ENCODE results near the gene ARMC6. TPM values are rescaled to one million over a fixed set of nuclear protein-coding genes. Genes with fewer than 3 reads are reported as not detected.
"Not testable (repeated sequence)": the region's sequence is repeated elsewhere in the genome, so short reads cannot be mapped to it uniquely, and the experiment has no call there.

Gene ARMC6
- total and polyA plus RNA-seq, 2 donors = 32.6 to 36.6 TPM

- Histone ChIP-seq H3K4me3 (ENCODE audit: low read length in 2 of 2) (no peak overlapping the region), H3K27me3 (ENCODE audit: control insufficient read depth in 2 of 2, insufficient read depth in 1 of 2, low read length in 1 of 2) (no peaks in the 10 kb centered on the region), H3K27ac (ENCODE audit: low read depth in 1 of 2, low read length in 1 of 2) (no peak overlapping the region), H3K36me3 (ENCODE audit: control insufficient read depth in 2 of 2, insufficient read depth in 2 of 2, low read length in 1 of 2) (peaks cover 13 to 32% of the 10 kb centered on the region in 2 donors), H3K9me3 (ENCODE audit: control insufficient read depth in 2 of 2, insufficient read depth in 1 of 2, low read length in 1 of 2) (no peaks in the 10 kb centered on the region), H3K4me1 (ENCODE audit: control insufficient read depth in 2 of 2, insufficient read depth in 2 of 2, low read length in 2 of 2) (no peaks in the 10 kb centered on the region)
- WGBS = 97% methylated on average over 7 of the region's 7 CpGs
- DNase-seq (ENCODE audit: low read depth in 6 of 9, low spot score in 9 of 9) = no peak
Observed at GRCh38 chr19:19094513-19094912, 61.1 kb downstream of the ARMC6 start.

- Histone ChIP-seq H3K4me3 (ENCODE audit: low read length in 2 of 2) (no peak overlapping the region), H3K36me3 (ENCODE audit: control insufficient read depth in 2 of 2, insufficient read depth in 2 of 2, low read length in 1 of 2) (peaks cover 13 to 36% of the 10 kb centered on the region in 2 donors), H3K27me3 (ENCODE audit: control insufficient read depth in 2 of 2, insufficient read depth in 1 of 2, low read length in 1 of 2) (no peaks in the 10 kb centered on the region), H3K27ac (ENCODE audit: low read depth in 1 of 2, low read length in 1 of 2) (no peak overlapping the region), H3K9me3 (ENCODE audit: control insufficient read depth in 2 of 2, insufficient read depth in 1 of 2, low read length in 1 of 2) (no peaks in the 10 kb centered on the region), H3K4me1 (ENCODE audit: control insufficient read depth in 2 of 2, insufficient read depth in 2 of 2, low read length in 2 of 2) (no peaks in the 10 kb centered on the region)
- no peak for DNase-seq (ENCODE audit: low read depth in 6 of 9, low spot score in 9 of 9)
- 89% methylated on average over 11 of the region's 11 CpGs for WGBS
Observed at GRCh38 chr19:19095691-19096090, 62.3 kb downstream of the ARMC6 start.

- Histone ChIP-seq H3K4me3 (ENCODE audit: low read length in 2 of 2) (no peak overlapping the region), H3K27ac (ENCODE audit: low read depth in 1 of 2, low read length in 1 of 2) (no peak overlapping the region), H3K27me3 (ENCODE audit: control insufficient read depth in 2 of 2, insufficient read depth in 1 of 2, low read length in 1 of 2) (no peaks in the 10 kb centered on the region), H3K9me3 (ENCODE audit: control insufficient read depth in 2 of 2, insufficient read depth in 1 of 2, low read length in 1 of 2) (no peaks in the 10 kb centered on the region), H3K4me1 (ENCODE audit: control insufficient read depth in 2 of 2, insufficient read depth in 2 of 2, low read length in 2 of 2) (no peaks in the 10 kb centered on the region), H3K36me3 (ENCODE audit: control insufficient read depth in 2 of 2, insufficient read depth in 2 of 2, low read length in 1 of 2) (peaks cover 13 to 46% of the 10 kb centered on the region in 2 donors)
- WGBS = 97% methylated on average over 24 of the region's 24 CpGs
- DNase-seq (ENCODE audit: low read depth in 6 of 9, low spot score in 9 of 9) = no peak
Observed at GRCh38 chr19:19096641-19097627, 63.5 kb downstream of the ARMC6 start.

GRCh38 chr19:19098084-19098702 lies 64.8 kb downstream of the ARMC6 start:
- no peak overlapping the region for H3K4me3 ChIP-seq (ENCODE audit: low read length in 2 of 2)
- no peak for DNase-seq (ENCODE audit: low read depth in 6 of 9, low spot score in 9 of 9)
- no peaks in the 10 kb centered on the region for H3K27me3 ChIP-seq (ENCODE audit: control insufficient read depth in 2 of 2, insufficient read depth in 1 of 2, low read length in 1 of 2)
- no peaks in the 10 kb centered on the region for H3K4me1 ChIP-seq (ENCODE audit: control insufficient read depth in 2 of 2, insufficient read depth in 2 of 2, low read length in 2 of 2)
- peaks cover 13 to 41% of the 10 kb centered on the region in 2 donors for H3K36me3 ChIP-seq (ENCODE audit: control insufficient read depth in 2 of 2, insufficient read depth in 2 of 2, low read length in 1 of 2)
- H3K9me3 ChIP-seq (ENCODE audit: control insufficient read depth in 2 of 2, insufficient read depth in 1 of 2, low read length in 1 of 2) = no peaks in the 10 kb centered on the region
- WGBS = 98% methylated on average over 9 of the region's 9 CpGs
- no peak overlapping the region for H3K27ac ChIP-seq (ENCODE audit: low read depth in 1 of 2, low read length in 1 of 2)

GRCh38 chr19:19098703-19099632 lies 65.6 kb downstream of the ARMC6 start:
- H3K9me3 ChIP-seq (ENCODE audit: control insufficient read depth in 2 of 2, insufficient read depth in 1 of 2, low read length in 1 of 2) = no peaks in the 10 kb centered on the region
- WGBS = 97% methylated on average over 18 of the region's 18 CpGs

GRCh38 chr19:19101540-19101939 lies 68.1 kb downstream of the ARMC6 start:
- H3K36me3 ChIP-seq (ENCODE audit: control insufficient read depth in 2 of 2, insufficient read depth in 2 of 2, low read length in 1 of 2) = peaks cover 13 to 41% of the 10 kb centered on the region in 2 donors
- H3K27ac ChIP-seq (ENCODE audit: low read depth in 1 of 2, low read length in 1 of 2) = no peak overlapping the region
- H3K9me3 ChIP-seq (ENCODE audit: control insufficient read depth in 2 of 2, insufficient read depth in 1 of 2, low read length in 1 of 2) = no peaks in the 10 kb centered on the region
- peaks cover 0 to 7% of the 10 kb centered on the region in 2 donors for H3K4me1 ChIP-seq (ENCODE audit: control insufficient read depth in 2 of 2, insufficient read depth in 2 of 2, low read length in 2 of 2)
- WGBS = 98% methylated on average over 8 of the region's 8 CpGs
- DNase-seq (ENCODE audit: low read depth in 6 of 9, low spot score in 9 of 9) = no peak
- H3K27me3 ChIP-seq (ENCODE audit: control insufficient read depth in 2 of 2, insufficient read depth in 1 of 2, low read length in 1 of 2) = no peaks in the 10 kb centered on the region
- H3K4me3 ChIP-seq (ENCODE audit: low read length in 2 of 2) = no peak overlapping the region

More at GRCh38 chr19:19098703-19099632, 65.6 kb downstream of the ARMC6 start:
- Histone ChIP-seq H3K27me3 (ENCODE audit: control insufficient read depth in 2 of 2, insufficient read depth in 1 of 2, low read length in 1 of 2) (no peaks in the 10 kb centered on the region), H3K36me3 (ENCODE audit: control insufficient read depth in 2 of 2, insufficient read depth in 2 of 2, low read length in 1 of 2) (peaks cover 13 to 41% of the 10 kb centered on the region in 2 donors), H3K27ac (ENCODE audit: low read depth in 1 of 2, low read length in 1 of 2) (no peak overlapping the region), H3K4me3 (ENCODE audit: low read length in 2 of 2) (no peak overlapping the region), H3K4me1 (ENCODE audit: control insufficient read depth in 2 of 2, insufficient read depth in 2 of 2, low read length in 2 of 2) (no peaks in the 10 kb centered on the region)
- DNase-seq (ENCODE audit: low read depth in 6 of 9, low spot score in 9 of 9) = no peak

- WGBS = 98% methylated on average over 10 of the region's 10 CpGs
- peaks cover 7 to 34% of the 10 kb centered on the region in 2 donors for H3K36me3 ChIP-seq (ENCODE audit: control insufficient read depth in 2 of 2, insufficient read depth in 2 of 2, low read length in 1 of 2)
- DNase-seq (ENCODE audit: low read depth in 6 of 9, low spot score in 9 of 9); H3K4me3 ChIP-seq (ENCODE audit: low read length in 2 of 2); H3K4me1 ChIP-seq (ENCODE audit: control insufficient read depth in 2 of 2, insufficient read depth in 2 of 2, low read length in 2 of 2); H3K9me3 ChIP-seq (ENCODE audit: control insufficient read depth in 2 of 2, insufficient read depth in 1 of 2, low read length in 1 of 2); H3K27ac ChIP-seq (ENCODE audit: low read depth in 1 of 2, low read length in 1 of 2); H3K27me3 ChIP-seq (ENCODE audit: control insufficient read depth in 2 of 2, insufficient read depth in 1 of 2, low read length in 1 of 2): not testable (repeated sequence)
Observed at GRCh38 chr19:19102566-19102965, 69.2 kb downstream of the ARMC6 start.

GRCh38 chr19:19103167-19103566 lies 69.8 kb downstream of the ARMC6 start:
- Histone ChIP-seq H3K9me3 (ENCODE audit: control insufficient read depth in 2 of 2, insufficient read depth in 1 of 2, low read length in 1 of 2) (no peaks in the 10 kb centered on the region), H3K36me3 (ENCODE audit: control insufficient read depth in 2 of 2, insufficient read depth in 2 of 2, low read length in 1 of 2) (peaks cover 7 to 33% of the 10 kb centered on the region in 2 donors), H3K4me1 (ENCODE audit: control insufficient read depth in 2 of 2, insufficient read depth in 2 of 2, low read length in 2 of 2) (peaks cover 0 to 7% of the 10 kb centered on the region in 2 donors), H3K4me3 (ENCODE audit: low read length in 2 of 2) (no peak overlapping the region), H3K27ac (ENCODE audit: low read depth in 1 of 2, low read length in 1 of 2) (no peak overlapping the region), H3K27me3 (ENCODE audit: control insufficient read depth in 2 of 2, insufficient read depth in 1 of 2, low read length in 1 of 2) (no peaks in the 10 kb centered on the region)
- 96% methylated on average over 11 of the region's 11 CpGs for WGBS
- DNase-seq (ENCODE audit: low read depth in 6 of 9, low spot score in 9 of 9) = no peak

Data from thymus (tissue), 11 donors.